Measurements from ENCODE around the gene SPAG8. TPM values are rescaled to one million over a fixed set of nuclear protein-coding genes. Genes with fewer than 3 reads are reported as not detected.

The SPAG8 gene
- total and polyA plus RNA-seq, 9 of the 15 experiments (the other 6 are each of a cell fraction or from before 2014, with no cell fraction given), result 0.03 to 0.47 (median 0.21) TPM

DNA sequence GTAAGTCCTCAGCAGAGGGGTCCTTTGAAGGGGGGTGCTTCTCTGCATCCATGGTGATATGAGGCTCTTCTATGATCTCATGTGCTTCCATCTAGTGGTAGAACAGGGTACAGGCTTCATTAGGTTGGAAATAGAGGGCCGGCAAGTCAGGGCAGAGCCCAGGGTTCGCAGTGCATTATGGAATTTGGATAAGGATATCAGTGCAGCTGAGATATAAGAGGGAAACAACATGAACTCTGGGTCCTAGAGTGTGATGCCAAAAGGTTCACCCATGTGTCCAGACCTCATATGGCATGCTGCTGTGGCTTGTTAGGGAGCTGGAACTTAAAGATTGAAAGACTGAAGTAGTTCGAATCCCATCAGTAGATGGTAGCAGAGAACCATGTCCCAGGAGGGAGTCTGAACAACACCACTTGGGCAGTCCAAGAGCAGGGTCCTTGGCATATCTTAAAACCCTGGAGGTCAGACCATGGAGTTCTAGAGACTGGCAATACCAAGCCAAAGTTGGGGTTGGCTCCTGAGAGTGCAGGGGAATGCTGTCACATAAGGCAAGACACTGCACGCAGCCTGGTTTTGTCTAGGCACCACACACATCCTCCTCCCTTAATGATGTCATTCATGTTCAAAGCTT lies 14.1 kb upstream of the SPAG8 start (continued):
- TF ChIP-seq, protein P1, sequence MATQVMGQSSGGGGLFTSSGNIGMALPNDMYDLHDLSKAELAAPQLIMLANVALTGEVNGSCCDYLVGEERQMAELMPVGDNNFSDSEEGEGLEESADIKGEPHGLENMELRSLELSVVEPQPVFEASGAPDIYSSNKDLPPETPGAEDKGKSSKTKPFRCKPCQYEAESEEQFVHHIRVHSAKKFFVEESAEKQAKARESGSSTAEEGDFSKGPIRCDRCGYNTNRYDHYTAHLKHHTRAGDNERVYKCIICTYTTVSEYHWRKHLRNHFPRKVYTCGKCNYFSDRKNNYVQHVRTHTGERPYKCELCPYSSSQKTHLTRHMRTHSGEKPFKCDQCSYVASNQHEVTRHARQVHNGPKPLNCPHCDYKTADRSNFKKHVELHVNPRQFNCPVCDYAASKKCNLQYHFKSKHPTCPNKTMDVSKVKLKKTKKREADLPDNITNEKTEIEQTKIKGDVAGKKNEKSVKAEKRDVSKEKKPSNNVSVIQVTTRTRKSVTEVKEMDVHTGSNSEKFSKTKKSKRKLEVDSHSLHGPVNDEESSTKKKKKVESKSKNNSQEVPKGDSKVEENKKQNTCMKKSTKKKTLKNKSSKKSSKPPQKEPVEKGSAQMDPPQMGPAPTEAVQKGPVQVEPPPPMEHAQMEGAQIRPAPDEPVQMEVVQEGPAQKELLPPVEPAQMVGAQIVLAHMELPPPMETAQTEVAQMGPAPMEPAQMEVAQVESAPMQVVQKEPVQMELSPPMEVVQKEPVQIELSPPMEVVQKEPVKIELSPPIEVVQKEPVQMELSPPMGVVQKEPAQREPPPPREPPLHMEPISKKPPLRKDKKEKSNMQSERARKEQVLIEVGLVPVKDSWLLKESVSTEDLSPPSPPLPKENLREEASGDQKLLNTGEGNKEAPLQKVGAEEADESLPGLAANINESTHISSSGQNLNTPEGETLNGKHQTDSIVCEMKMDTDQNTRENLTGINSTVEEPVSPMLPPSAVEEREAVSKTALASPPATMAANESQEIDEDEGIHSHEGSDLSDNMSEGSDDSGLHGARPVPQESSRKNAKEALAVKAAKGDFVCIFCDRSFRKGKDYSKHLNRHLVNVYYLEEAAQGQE (IDR thresholded peaks at IDR 0.05; ENCODE audit: borderline replicate concordance), result peak; percentile 54; the same call in 1 of the 2 replicates
- TF ChIP-seq, protein P1 (CRISPR knock-in tag; IDR thresholded peaks at IDR 0.05; ENCODE audit: low read depth), result no peak
- 0 out of 2 replicates have a peak, but pooled peaks have one; percentile 5 for TF ChIP-seq RB1 (IDR thresholded peaks at IDR 0.05; ENCODE audit: low read depth)

Measured in K562 (cell line).